IPS DF 19.7 (cell line): ENCODE data around the gene RAB3C.

ENCODE experiments used
- DNase-seq: peaks from one replicate; pipeline ENCODE4 v3.0.0-alpha.2; 2013; ENCODE audit warnings: low read depth, low spot score

Gene RAB3C

DNA sequence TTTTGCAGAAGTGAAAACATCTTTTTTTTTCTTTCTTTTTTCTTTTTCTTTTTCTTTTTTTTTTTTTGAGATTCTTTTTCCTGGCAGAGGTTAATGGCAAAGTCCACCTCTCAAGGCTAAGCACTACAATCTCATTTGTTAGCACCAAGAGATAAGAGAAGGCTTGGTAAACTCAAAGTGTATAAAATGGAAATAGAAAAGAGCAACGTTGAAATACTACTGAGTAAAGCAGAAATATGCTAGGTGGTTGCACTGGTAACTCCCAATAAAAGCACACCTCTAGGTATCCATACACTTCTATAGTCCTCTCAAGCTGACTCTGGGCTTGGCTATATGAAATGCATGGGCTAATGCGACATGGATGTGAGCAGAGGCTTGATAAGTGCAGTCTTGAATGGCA, 188.9 kb downstream of the RAB3C start:
- no peak for DNase-seq

DNA sequence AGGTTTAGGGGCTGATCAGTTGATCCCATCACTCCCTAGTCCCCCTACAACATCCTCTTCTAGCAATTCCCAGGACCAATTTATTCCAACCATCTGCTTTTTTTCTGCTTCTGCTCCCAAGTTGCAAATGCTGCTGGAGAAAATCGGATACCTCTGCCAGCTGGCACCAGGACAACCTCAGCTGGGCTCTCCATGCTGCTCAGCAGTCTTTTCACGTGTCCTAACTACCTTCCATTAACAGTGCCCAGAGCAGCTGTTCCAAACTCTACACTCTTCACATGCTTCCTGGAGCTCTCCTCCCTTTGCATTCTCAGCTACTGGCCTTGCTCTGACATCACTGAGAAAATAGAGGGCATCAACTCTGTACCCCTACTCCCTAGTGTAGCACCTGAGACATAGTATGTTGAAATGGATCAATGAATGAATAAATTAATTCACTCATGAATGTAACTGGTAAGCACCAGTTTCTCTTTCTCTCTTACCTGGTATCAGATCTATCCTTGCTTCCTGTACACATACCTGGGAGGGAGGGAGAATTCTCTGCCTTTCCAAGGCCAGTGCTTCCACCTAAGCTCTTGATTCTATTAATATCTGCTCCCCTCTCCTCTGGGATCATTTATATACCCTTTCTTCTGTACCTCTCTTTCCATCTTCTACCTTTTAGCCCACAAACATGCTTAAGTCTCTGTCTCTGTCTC, 191.0 kb downstream of the RAB3C start:
- DNase-seq, result no peak

DNA sequence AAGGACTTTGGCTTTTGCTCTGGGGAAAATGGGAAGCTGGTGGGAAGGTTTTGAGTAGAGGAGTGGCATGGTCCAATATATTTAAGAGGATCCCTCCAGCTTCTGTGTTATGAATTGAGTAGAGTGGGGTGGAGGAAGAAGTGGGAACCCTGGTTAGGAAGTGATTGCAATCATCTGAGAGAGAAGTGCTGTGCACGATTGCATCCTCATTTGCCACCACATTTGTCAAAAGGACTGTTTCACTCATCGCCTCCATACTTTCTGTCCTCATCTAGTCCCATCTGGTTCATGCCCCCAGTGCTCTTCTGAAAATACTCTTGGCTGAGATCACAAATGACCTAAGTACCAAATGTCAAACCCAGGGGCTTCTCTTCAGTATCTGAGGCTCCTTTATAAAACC, 192.1 kb downstream of the RAB3C start:
- DNase-seq, result no peak

DNA sequence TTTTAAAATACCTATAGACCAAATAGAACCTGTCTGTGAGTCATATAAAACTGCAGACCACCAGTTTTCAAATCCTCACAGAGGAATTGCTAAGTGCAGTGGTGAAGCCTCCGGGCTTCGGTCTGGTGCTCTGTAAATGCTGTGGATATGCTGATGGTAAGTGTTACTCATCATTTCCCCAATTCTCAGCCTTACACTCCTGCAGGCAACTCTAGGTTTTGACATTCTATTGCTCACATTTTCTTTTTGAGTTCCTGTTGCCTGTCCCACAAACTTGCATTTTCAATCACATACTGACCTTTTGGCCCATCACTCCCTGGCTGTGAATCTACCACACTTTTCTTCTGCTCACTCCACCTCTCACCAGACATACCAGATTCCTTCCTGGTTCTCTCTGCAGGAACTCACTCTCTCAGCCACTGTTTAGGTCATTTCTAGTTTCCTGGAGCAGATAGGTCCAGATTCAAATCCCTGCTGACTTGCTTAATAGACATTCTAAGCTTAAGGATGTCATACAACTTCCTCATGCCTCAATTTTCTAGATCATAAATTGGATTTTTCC, 192.9 kb downstream of the RAB3C start:
- DNase-seq, result no peak

DNA sequence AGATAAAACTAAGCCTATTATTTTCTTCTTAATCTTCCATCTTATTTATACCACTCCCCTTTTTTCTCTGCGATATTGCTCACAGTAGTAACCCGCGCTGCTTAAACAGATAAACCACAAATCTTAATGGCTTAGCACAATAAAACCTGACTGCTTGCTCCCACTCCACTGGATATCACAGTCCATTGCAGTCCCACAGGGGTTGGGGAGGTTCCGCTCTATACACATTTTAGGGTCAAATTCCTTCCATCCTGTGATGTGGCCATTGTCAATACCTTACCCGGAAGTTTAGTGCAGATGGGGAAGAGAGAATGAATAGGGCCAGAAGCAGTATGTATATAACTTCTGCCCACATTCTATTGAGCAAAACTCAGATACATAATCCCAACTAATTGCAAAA, 193.7 kb downstream of the RAB3C start:
- DNase-seq, result no peak

DNA sequence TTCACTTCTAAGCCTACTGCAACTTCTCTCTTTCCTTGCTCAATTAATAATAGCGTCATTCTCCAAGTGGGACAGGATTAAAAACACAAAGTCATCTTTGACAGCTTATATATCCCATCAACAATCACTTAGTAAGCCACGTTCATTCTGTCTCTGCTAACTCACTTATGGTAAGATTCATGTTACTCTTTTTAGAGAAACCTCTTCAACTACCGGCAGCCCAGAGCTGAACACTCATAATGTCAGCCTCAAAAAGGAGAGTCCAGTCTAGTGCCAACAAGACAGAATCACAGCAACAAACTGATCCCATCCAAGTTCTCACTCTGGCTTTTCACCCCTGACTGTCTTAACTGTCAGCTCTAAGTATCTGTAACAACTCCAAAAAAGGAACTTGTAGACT, 196.0 kb downstream of the RAB3C start:
- no peak for DNase-seq

DNA sequence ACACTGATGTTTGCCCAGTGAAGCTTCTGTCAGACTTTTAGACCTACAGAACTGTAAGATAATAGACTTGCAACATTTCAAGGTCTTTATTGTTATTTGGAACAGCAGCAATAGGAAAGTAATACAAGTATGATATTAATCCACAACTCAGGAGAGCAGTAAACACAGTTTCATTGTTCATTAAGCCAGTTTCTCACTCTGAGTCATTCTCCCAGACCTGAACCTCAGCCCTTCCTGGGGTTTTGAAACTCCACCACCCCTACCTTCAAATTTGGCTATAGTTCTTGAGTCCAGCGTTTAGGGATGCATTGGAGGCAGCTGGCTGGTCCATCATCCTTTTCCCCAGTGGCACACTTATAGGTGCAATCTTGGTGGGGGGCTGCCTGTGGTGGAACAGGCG, 203.2 kb downstream of the RAB3C start:
- DNase-seq, result no peak

DNA sequence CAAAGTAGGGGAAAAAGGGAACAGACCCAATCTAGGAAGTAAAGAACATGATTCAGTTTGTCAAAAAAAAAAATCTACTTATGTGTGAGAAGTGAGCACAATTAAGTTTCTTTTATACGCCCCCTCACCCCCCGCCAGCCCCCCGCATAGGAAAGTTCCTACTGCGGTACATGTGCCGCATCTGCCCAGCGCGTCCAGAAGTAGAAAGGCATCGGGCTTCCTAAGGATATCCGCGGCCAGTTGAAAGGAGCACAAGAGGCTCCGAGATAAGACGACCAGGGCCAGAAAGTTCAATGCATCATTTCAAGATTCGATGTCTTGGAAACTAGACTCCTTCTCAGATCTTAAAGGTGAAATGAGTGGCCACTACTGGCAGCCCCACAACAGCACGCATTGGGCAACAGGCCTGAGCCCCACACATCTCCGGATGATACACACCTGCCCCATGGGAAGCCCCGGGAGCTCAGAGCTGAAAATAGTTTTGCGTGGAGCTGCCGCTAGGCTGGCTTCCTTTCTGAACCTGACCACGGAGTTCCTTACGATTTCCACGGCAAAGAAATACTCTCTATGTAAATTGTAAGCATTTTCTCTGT, 203.9 kb downstream of the RAB3C start:
- DNase-seq, result no peak

DNA sequence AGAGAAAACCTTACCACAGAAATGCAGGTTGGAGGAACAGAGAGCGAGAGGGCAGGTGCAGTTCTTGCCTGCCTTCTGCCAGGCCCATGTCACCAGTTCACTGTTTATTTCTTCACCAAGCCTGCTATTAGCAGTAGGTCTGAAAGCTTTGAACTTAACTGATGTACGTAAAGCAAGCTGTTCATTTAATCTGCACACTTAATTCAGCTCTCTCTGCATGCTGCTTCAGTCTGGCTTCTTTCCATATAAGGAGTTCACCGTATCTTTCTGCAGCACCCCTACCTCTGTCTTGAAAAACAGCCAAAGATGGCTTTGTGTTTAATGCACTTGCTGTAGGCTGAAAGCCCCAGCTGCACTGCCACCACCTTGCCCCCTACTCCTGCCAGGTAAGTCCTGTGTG, 205.1 kb downstream of the RAB3C start:
- no peak for DNase-seq

DNA sequence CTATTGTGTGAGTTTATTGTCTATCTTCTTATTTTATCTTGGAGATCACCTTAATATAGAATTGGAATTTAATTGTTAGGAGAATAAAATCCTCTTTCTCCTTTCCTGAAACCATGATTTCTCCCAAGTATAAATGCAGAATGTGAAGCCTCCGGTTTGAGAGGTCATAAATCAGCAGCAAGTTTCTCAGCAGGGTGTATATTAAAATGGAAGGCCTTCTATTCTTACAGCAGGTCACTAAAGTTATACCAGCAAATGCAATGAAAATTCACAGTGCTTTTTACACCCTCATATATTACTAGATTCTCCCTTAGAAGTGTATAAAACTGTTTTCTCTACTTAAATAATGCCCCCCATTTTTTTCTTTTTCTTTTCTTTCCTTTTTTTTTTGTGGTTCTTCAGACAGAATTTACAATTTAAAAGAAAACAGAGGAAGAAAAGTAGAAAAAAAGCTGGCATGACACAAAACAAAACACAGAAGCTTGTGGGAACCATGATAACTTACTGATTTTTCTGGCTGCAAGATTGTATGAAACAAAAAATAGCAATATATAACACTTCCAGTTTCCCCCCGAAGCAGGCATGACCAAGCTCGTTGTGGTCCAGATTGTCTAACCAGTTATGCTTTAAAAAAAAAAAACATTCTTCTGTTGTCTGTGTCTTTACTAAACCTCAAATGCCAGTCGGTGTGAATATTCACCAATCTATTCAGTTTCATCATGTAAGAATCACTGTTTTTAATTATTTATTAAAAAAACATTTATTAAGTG, 211.2 kb downstream of the RAB3C start:
- no peak for DNase-seq

DNA sequence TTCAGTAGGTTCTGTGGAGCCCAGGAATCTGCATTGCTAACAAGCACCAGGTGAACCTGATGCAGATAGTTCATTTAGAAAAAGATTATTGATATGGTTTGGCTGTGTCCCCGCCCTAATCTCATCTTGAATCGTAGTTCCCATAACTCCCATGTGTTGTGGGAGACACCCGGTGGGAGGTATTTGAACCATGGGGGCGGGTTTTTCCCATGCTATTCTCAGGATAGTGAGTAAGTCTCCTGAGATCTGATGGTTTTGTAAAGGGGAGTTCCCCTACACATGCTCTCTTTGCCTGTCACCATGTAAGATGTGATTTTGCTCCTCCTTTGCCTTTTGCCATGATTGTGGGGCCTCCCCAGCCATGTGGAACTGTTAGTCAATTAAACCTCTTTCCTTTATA, 212.0 kb downstream of the RAB3C start:
- DNase-seq, result no peak

DNA sequence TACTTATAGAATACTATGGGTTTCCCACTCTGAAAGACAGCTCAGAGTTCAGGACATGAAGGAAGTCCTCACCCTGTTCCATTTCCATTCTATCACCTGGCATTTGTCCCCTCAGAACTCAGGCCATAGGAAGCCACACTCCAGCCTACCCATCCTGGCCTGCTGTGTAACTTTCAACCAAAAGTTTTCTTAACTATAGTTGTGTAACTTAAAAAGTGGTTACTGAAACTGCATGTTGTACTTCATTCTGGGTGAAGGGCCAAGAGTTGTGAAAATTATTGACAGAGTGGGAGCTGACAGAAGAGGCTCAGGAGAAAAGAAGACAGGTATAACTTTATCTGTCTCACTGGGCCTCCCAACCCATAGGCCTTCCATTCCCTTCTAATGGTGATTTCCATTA, 212.5 kb downstream of the RAB3C start:
- DNase-seq, result no peak

DNA sequence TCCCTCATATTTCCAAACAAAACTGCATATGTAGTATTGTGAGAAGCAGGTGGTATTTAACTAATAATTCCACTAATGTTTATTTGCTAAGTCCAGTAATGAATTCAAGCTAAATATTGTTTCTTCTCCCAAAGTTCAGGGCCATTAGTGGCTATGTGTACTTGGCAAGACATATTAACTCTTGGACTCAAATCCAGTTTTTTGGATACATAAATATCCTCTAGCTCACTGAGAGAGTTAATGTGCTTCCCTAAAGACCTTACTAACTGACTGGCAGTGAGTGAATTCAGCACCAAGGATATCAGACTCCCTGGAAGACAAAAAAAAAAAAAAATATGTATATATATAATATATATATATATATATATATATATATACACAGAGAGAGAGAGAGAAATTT, 214.1 kb downstream of the RAB3C start:
- no peak for DNase-seq

DNA sequence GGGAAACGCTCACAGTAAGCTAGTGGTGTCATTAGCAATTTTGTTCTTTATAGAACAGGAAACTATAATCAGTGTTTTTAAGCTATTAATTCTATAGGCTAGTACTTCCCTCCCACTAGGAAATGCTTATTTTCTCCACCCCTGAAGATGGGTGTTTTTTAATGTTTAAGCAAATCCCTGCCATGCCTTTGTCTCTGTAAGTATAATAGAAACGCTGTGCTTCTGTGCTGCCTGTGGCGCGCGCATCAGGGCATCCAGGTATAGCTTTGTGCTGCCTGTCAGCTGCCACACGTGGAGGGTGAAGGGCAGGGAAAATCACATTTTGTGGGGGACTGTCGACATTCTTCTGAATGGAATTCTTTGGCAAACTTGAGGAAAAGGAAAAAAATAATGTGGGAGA, 217.5 kb downstream of the RAB3C start:
- no peak for DNase-seq

DNA sequence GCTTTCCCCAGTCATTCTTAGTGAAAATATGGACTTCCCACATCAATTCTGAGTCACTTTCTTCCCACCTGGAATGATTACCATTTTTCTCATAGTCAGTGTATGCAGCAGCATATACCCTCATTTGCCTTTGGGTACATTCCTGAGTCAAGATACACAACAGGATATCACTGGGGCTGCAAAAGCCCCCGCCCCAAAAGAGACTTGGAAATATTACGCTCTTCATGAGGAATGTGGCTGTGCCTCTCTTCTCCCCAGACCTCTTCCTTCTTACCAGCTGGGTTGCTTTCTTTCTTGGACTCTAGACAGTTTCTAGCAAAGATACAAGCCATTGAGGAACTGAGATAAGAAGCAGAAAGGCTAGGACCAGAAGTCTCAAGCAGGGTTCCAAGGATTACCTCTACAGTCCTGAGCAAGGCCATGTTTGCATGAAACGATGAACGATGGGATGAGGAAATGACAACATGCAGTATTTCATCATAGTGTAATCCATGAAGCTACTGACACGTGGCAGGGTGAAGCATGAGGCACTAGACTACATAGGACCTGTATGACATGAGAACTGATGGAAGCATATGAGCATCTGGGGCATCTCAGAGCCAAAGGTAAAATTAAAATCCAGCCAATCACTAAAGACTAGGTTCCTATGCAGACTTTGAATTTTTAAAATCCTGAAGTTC, 218.1 kb downstream of the RAB3C start:
- no peak for DNase-seq

DNA sequence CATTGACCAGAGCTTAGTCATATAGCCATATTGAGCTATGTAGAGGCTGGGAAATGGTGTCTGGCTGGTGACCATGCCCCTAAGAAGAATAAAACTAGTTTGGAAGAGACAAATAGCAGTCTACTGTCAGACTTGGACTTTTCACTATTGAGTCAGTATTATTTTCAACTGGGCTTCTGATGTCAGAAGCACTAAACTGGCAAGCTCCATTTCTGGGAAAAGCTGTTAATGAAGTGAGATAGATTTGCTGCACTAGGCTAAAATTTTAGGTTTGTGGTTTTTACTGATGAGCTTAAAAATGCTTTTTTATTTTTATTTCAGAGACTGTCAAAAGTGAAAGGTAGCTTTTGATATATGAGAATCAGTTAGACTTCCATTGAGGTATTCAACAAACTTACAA, 220.2 kb downstream of the RAB3C start:
- no peak for DNase-seq

DNA sequence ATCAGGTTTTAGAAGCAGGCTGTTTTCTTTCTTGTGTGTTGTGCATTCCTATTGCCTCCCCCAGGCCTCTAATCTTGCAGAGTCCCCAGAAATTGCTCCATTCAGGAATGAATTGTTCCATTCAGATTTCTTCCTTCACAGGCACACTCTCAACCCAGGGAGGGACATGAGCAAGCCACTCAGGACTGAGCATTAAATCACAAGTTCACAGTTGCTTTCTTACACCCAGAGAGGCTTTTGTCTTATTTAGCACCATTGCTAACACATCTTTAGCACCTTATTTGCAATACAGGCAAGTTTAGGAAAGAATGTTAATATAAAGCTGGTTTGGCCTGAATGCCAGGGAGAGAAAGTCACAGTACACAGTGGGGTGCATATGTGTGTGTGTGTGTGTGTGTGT, 221.4 kb downstream of the RAB3C start:
- DNase-seq, result no peak

DNA sequence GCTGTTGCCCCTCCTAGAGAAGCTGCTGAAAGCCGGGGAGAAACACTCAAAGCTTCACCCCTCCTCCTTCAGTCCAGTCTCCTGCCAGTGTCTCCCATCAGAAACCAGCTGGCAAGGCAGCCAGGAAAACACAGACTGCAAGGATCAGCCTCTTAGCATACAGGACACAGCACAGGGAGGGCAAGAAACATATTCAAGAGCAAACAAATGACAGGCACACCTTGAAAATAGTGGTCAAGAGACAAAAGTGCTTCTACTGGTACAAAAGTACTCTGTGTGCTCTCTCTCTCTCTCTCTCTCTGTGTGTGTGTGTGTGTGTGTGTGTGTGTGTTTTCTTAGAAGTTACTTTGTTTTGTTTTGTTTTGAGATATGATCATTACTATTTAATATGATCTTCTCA, 227.2 kb downstream of the RAB3C start:
- no peak for DNase-seq

DNA sequence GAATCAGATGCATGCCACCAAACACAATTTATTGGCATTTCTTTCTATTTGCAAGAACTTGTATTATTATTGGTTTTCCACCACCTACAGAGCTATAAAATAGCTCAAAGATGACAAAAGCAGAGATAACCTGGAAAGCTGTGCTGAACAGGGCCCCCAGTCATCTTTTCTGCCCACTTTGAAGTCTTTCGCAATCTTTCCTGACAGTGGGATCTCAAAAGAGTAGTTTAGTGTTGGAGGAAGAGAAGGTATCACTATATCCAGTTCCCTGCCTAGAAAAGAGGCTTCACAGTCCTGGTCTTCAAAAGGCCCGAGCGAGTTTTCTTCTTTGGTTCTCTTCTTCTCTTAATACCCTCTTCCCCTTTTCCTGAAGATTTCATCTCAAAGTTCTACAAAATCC, 231.0 kb downstream of the RAB3C start:
- no peak for DNase-seq

DNA sequence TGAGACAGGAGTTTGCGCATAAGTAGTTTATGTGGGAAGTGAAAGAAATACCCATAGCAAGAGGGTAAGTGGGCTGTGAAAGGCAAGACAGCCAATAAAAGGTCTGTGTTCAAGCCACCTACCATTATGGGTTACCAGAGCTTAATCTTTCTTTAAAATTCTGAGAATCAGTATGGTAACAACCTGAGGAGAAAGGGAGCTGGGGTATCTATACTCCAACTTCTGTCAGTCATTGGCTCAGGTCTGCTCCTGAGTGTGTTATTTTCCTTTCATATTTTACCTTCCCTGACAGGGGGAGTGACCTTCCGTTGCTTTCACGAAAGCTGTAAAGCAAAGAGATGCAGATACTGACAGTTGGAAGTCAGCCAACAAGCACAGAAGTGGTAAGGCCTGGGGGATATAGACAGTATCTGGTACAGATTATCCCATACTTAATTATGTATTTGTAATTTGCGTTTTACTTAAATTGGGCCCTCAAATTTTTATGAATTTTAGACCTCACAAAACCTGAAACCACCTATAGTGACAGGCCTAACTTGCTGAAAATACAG, 233.4 kb downstream of the RAB3C start:
- DNase-seq, result no peak

DNA sequence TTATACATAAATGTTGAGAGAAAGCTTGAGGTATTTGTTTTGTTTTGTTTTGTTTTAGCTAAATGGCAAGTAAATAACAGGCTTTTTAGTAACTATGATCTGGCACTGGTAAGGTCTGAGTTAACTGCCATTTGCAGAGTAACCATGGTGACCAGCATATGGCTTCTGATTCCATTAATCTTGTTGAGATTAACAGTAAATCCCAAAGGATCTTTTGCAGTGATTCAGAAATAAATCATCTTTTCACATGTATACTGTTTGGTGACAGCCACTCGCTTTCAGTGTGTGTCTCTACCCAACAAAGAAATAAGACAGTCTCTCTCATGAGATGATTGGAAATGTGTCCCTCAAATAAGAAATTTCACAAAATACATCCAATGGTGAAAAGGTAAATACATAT, 235.6 kb downstream of the RAB3C start:
- no peak for DNase-seq

DNA sequence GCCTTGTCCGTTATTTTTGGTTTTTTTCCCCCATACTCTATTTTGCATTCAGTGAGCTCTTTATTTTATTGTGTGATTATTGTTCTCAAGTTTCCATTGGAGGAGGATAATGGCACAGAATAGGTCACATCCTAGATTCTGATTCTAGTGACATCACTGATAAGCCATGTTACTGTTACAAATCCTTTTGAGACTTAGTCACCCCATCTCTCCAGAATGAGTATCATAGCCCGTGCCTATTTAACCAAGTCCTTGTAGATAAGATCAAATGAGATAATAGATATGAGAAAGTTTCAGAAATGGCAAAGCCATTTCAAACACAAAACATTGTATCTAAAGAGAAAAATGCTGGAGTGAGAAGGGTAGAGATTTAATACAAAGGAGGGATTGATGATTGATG, 242.6 kb downstream of the RAB3C start:
- DNase-seq, result no peak
